Fibroblast of the aortic adventitia (primary cell): ENCODE data around the gene DNAJC15. TPM values are rescaled to one million over a fixed set of nuclear protein-coding genes. Genes with fewer than 3 reads are reported as not detected.
A peak's percentile ranks its signal among the peaks of the same experiment; 100 is the strongest.

Experiments used
- DNase-seq: peaks from one replicate; pipeline ENCODE4 v3.0.0-alpha.2; 2010; ENCODE audit warnings: low read depth
- H3K4me3 ChIP-seq: 2 replicates; pipeline ENCODE4 v1.5.1; 2011; ENCODE audit warnings: low read depth, mild to moderate bottlenecking, control low read depth, low read length, moderate library complexity
- CTCF ChIP-seq: IDR thresholded peaks from 2 replicates; pipeline ENCODE4 v1.5.1; 2011; ENCODE audit warnings: mild to moderate bottlenecking, low read length, control low read depth, inconsistent platforms; ENCODE audit not compliant: insufficient read depth
- total RNA-seq: library from RNA; depleted of rRNA; stranded (reverse); fragments of >200 nt; gene quantifications from 2 replicates; pipeline ENCODE4 v1.2.3, GENCODE V29; 2012; ENCODE audit warnings: low replicate concordance

DNAJC15 gene
- total RNA-seq, 1 donor, result 18.7 TPM

DNA sequence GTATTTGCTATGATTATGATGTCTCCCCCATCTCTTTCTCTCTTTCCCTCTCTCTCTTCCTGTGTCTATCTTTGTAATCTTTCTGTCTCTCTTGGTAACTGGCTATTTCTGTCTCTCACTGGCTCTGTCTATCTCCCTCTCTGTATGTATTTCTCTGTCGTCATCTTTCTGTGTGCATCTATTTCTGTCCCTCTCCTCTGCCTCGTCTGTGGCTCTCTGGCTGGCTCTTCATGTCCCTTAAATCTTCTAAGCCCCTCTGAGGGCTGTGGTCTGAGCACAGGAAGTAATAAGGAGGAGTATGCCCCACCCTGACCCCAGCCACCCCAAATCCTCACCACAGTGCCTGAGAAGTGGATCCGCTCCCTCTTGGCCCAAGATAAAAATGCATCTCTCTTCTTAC, 104.4 kb downstream of the DNAJC15 start:
- no peak overlapping the region for H3K4me3 ChIP-seq
- TF ChIP-seq CTCF, result no peak
- DNase-seq, result no peak

GRCh38 chr13:43128504-43128961, 105.1 kb downstream of the DNAJC15 start:
- no peak for TF ChIP-seq CTCF
- peak; percentile 30 for DNase-seq
- H3K4me3 ChIP-seq, result no peak overlapping the region

DNA sequence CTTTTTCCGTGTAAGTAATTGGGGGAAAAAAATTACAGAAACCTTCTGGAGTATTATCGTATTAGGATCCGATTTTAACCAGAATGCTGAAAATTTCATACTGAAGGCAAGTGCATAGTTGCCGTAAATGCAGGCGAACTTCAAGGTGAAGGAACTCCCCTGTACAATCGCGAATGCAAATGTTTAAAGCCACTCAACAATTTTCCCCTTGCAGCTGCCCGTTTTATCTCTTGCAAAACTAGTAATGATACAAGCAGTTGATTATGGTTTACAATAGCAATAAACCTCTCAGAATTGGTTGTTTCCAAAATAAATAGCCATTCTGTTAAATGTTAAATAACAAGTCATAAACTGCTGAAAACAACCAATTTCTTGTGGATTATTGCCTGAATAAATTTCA, 105.7 kb downstream of the DNAJC15 start:
- no peak overlapping the region for H3K4me3 ChIP-seq
- no peak for DNase-seq
- no peak for TF ChIP-seq CTCF

- H3K4me3 ChIP-seq, result no peak overlapping the region
- DNase-seq, result peak; percentile 54
Measured at GRCh38 chr13:43129511-43130110, 106.2 kb downstream of the DNAJC15 start.

DNA sequence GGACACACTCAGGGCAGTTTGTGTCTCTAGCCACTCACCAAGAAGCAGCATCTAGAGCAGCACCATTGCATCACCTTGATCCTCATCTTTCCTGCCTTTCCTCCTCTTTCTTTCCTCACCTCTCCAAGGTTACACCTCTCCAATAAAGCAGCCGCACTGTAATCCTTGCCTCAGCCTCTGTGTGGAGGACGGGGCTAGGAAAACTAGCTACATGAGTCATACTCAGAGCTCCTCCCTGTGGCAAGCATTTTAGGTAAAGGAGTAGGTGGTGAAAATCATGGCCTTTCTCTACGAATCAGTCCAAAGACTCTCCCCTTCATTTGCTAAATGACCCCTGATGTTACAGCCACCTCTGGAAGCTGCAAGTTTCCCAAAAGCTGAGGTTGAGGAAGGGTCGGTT, 108.9 kb downstream of the DNAJC15 start:
- DNase-seq, result peak; percentile 23
- TF ChIP-seq CTCF, result peak; percentile 5
- no peak overlapping the region for H3K4me3 ChIP-seq

More at GRCh38 chr13:43129511-43130110, 106.2 kb downstream of the DNAJC15 start:
- TF ChIP-seq CTCF, result no peak

DNA sequence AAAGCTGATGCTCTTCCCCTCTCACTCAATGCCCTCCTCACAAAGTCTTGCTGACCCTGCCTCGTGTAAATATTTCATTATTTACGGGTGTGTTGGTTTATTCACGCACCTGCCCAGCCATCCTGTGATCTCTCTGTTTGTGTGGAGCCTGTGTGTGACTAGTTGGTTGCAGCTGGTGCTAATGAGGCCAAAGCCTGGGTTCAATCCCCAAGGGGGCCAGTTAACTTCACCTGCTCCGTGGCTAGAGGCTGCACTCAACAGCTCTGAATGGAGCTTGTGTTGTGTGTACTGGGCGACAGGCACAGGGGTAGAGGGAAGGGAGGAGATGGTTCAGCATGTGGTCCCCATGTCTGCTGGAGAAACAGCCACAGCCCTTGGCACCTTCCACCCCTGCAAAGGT, 109.5 kb downstream of the DNAJC15 start:
- no peak for TF ChIP-seq CTCF
- no peak for DNase-seq
- no peak overlapping the region for H3K4me3 ChIP-seq

DNA sequence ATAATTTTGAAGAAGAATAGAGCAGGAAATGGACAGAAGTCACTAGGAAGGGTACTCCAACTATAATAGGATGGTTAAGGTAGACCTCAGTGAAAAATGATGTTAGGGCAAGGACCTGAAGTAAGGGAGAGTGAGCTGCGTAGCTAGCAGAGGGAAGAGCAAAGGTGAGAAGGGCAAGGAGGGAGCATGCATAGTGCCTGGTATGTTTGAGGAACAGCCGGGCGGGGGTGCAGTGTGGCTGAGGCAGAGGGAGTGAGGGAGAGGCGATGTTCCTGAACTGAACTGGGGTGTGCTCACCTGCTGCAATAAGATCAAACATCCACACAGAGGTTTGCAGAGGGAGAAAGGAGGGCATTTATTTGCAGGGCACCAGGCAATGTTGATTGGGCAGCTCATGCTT, 110.4 kb downstream of the DNAJC15 start:
- no peak for TF ChIP-seq CTCF
- DNase-seq, result no peak
- no peak overlapping the region for H3K4me3 ChIP-seq
